Measurements from ENCODE around the gene ODAD4.

Gene ODAD4

DNA sequence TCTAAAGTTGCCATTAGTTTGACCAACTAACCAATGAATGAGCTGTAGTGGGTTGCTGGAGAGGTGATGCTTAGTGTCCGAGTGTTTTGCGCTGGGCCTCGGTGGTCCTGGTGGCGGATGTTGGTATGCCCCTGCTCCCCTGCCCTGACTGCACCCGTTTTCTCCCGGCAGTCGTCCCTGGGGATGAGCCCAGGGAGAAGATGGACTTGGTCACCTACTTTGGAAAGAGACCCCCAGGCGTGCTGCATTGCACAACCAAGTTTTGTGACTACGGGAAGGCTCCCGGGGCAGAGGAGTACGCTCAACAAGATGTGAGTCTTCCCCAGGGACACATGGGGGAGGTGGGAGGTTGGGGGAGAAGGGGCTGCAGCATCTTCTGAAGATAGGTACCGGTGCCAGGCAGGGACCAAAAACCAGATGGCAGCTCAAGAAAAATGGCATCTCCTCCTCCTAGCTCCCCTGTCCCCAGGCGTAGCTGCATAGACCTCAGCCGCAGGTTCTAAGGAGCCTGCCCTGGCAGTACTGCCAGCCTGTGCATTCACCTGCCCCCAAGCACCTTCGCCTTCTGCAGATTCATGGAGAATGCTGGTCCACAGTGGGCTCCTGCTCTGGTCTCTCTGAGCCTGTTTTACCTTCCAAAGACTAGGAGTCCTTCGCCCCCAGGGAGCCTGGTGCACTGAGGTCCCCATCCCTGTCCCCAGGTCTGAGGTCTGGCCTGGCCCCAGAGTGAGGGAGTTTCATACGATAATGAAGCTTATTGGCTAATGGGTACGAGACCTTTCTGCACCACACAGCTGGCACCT is 41.5 kb downstream of the ODAD4 start:
- no peak for DNase-seq (ENCODE audit: low spot score)

- no peak for DNase-seq (ENCODE audit: low spot score)
Measured at GRCh38 chr17:41972571-41973407, 42.4 kb downstream of the ODAD4 start.

- no peak for DNase-seq (ENCODE audit: low spot score)
Measured at GRCh38 chr17:41973408-41973811, 43.0 kb downstream of the ODAD4 start.

- DNase-seq (ENCODE audit: low spot score) = no peak
Measured at GRCh38 chr17:41974031-41974430, 43.6 kb downstream of the ODAD4 start.

DNA sequence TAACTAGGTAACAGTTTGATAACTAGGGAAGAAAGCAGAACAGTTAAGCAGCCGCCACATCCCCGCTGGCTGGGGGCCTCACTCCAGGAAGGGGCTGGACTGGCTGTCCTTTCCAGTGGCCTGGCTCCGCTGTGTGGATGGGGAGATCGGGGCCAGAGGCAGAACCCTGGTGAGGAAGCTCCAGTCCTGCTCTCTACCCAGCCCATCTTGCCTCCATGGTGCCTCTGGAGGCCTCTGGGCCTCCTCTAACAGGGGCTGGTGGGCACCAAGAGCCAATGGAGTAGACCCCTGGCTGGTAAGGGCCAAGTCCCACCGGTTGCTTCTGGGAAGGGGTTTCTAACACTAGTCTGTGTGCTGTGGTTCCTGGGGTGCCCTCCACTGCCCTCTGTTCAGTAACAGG is 44.2 kb downstream of the ODAD4 start:
- DNase-seq (ENCODE audit: low spot score) = no peak

DNA sequence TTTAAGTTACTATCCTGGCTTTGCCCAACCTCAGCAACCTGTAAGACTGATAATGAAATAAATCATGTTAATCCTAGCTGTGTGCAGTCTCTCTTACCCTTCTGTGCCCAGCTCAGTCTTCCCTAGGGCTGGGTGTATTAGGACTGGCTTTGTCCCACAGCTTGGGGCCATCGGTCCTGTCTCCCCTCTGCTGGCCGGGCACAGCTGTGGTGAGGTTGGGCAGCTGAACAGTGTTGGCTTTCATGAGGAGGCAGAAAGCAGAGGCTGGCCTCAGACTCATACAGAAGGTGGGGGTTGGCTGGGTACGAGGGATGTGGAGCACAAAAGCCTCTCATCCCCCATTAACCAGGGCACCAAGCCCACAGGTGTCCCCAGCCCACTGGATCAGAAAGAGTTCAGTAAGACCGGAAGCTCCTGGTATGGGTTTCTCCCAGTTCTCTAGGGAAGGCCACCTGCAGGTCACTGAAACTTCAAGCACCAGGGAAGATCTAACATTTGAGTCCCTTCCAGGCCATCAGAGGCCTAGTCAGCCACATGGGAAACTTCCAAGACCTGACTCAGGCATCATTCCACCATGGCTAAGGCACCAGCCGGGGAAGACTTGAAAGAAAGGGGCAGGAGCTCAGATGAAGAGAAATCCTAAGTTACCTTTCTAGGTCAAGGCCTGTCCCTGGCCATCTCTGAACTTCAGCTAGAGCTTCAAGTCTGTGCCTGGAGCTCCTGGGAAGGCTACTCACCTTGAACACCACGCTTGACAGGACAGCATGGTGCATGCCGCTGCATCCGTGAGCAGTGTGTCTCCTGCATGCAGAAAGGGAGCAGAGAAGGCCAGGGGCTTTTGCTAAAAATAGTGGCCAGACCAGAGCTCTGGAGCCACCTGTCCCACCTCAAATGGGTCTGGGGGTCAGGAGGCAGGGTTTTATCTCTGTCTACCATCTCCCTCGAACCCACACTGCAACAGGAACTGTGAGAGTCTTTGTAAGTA is 45.0 kb downstream of the ODAD4 start:
- DNase-seq (ENCODE audit: low spot score) = no peak

GRCh38 chr17:41976142-41976768 is 45.8 kb downstream of the ODAD4 start:
- no peak for DNase-seq (ENCODE audit: low spot score)

- no peak for DNase-seq (ENCODE audit: low spot score)
Measured at GRCh38 chr17:41977991-41978390, 47.6 kb downstream of the ODAD4 start.

- no peak for DNase-seq (ENCODE audit: low spot score)
Measured at GRCh38 chr17:41982026-41982760, 51.8 kb downstream of the ODAD4 start.

DNA sequence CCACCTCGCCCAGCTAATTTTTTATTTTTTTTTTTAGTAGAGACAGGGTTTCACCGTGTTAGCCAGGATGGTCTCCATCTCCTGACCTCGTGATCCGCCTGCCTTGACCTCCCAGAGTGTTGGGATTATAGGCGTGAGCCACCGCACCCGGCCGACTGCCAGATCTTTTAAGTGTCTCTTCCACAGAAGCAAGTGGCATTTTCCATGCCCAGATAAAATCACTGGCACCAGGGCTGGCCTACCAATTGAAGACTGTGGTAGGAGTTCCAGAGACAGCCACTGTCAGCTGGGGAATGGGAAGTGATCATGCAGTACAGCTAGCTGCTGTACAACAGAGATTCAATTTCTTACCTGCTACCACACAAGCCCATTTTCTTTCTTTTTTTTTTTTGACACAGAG is 54.0 kb downstream of the ODAD4 start:
- no peak for DNase-seq (ENCODE audit: low spot score)

- DNase-seq (ENCODE audit: low spot score) = no peak
Measured at GRCh38 chr17:41985919-41986318, 55.5 kb downstream of the ODAD4 start.

DNA sequence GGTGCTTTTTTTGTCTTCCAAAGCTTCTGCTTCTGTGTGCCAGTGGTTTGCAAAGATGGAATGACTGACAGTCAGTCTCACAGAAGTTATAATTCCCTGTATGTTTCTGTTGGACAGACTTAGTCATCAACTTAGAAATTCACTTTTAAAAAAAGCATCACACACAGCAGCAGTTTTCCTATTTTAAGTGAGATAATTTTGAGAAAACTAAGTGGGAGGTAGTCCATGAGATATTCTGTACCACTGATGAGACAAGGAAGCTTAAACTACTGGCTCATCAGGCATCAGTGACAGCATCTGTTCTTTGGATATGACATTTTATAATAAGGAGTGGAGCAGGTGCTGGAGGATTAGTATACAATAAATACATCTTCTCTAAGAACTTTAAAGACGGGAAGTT is 56.2 kb downstream of the ODAD4 start:
- DNase-seq (ENCODE audit: low spot score) = no peak

DNA sequence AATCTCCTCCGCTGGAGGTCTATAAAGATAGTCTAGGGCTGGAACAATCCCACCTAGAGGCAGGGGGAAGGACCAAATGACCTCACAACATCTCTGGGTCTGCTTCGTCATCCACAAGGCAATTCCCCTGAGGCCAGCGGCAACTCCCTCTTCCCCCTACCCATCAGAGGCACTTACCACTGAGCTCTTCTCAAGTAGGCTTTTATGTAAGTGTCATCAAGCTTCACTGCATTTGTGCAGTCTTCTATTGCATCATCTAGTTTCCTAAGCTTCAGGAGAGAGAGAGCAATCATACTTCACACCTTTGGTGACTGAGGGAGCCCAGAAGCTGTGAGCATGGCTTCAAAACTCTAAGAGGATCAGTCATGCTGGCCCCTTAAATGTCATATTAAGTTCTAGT is 57.2 kb downstream of the ODAD4 start:
- peak; percentile 16 for DNase-seq (ENCODE audit: low spot score)

DNA sequence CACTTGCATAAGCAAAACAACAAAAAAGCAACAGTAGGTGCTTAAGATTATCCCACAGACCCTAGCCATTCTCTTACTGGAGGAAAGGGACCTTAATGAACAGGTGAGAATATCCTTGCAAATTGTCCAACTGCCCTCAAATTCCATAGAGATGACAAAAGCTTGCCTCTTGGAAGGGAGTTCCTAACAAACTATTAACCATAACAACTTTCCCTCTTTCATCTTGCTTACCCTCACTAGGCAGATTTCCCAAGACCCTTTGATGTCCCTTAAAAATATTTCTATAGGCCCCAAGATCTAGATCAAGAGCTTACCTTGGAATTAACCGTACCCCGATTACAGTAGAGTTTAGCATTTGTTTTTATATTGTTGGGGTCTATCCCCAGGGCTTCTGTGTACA is 58.0 kb downstream of the ODAD4 start:
- no peak for DNase-seq (ENCODE audit: low spot score)

DNA sequence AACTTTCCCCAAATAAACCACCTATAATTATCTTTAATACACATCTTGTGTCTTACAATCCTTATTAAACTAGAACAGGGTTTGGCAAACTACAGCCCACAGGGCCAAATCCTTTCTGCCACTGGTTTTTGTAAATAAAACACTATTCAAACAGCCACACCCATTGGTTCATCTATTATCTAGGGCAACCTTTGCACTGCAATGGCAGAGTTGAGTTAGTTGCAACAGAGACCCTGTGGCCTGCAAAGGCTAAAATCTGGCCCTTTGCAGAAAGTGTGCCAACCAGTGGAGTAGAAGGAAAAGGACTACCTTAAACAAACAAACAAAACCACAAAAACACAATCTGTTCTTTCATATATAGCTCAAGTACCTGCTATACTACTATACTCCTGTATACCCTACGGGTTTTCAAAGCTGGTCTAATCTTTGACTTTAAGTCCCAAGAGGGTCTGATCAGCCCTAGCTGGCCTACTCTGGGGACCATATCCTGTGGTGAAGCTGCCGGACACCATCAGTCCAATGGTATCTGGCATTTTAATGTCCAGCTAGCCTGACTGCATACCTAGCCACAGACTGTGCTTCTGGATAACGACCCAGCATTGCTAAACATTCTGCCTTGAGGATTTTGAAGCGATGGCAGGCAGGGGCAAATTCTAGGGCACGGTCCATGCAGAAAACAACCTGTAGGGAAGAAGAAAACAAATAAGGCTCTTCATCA is 59.4 kb downstream of the ODAD4 start:
- no peak for DNase-seq (ENCODE audit: low spot score)

- DNase-seq (ENCODE audit: low spot score) = no peak
Measured at GRCh38 chr17:41992576-41992975, 62.2 kb downstream of the ODAD4 start.

- DNase-seq (ENCODE audit: low spot score) = no peak
Measured at GRCh38 chr17:41996855-41997164, 66.4 kb downstream of the ODAD4 start.

DNA sequence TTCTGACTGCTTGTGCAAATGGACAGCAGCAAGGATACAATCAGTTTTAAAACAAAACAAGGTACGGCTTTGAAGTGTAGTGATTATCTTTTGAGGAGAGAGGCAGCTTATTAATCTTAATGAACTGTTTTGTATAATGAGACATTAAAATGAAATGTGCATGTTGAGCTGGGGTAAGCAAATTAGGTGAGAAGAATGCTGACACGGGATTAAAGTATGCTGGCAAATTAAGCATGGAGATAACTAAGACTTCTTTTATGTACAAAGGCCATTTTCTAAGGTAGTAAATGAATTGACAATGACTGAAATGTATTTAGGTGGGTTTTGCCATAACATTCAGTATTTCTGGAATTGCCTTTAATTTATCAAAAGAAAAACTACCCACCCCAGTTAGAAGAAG is 68.1 kb downstream of the ODAD4 start:
- no peak for DNase-seq (ENCODE audit: low spot score)

DNA sequence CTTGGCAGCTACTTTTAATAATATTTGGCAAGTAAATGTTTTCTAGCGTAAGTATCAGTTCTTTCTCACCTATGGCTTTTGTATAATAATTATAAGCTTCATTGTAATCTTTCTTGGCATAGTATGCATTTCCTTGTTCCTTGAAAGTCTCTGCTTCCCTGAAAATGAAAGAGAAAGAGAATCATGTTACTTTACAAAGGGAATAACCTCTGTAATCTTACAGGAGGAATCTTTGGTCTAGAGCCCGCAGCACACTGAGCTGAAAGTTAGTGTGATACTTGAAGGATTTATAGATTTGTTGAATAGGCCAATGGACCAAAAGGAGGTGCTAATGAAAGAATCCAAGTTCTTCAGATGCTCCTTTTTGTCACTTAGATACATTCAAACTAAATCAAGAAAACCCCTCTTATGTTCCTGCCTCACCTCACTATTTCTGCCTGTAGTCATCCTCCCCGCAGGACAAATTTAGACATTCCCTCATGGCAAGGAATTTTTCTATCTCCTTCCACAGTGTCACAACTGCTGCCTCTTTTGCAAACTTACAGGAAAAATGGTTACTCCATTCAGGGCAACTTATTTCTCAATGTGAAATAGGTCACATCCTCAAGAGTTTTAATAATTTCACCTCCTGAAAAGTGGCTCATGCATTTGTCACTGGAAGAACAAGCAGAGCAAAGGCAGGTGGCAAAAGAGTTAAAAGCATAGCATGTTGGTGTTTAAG is 70.2 kb downstream of the ODAD4 start:
- no peak for DNase-seq (ENCODE audit: low spot score)

GRCh38 chr17:42001729-42002128 is 71.3 kb downstream of the ODAD4 start:
- DNase-seq (ENCODE audit: low spot score) = no peak

Data from activated CD4-positive, alpha-beta T cell treated with anti-CD3 and anti-CD28 coated beads, Interleukin-2, Interleukin-4, amounts not matched to agents 100 ng/mL and 50 ng/mL, durations not matched to agents 16 hours and 8 hours (primary cell).